ENCODE results near the gene NUP93. TPM values are rescaled to one million over a fixed set of nuclear protein-coding genes. Genes with fewer than 3 reads are reported as not detected.

NUP93 gene
- polyA plus RNA-seq, 2 of the 4 experiments (the other 2 are of a cell fraction) = 87.3 to 91.4 TPM

DNA sequence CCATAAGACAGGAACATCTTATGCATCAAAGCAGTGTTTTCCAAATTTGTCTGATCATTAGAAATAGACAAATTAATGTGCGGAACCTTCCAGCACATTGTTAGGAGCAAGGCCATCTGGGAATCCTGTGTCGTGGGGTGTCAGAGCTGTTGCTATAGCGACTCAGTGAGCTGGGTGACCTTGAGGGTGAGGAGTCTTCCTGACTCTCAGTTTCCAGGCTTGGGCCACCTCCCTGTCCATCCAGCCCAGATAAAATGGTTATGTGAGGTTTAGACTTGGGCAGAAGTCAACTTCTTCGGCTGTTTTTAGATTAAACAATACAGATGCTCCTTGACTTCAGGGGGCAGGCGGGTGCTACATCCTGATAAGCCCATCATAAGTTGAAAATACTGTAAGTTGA, 27.1 kb upstream of the NUP93 start:
- Histone ChIP-seq H3K4me1 (peaks cover 2% of the 10 kb centered on the region; the same call in 1 of the 3 replicates), H3K27ac (no peak overlapping the region)

GRCh38 chr16:56708525-56709442, 21.1 kb upstream of the NUP93 start:
- ChIA-PET CTCF (interaction anchor here (1.0 to 3.2 kb wide), 8 partner anchors 7 to 108 kb away, joined by 3 to 10 read pairs (median 5); no protein-coding TSS in a partner anchor), POLR2A (no interaction called here)
- no peak for TF ChIP-seq FOSL2 (IDR thresholded peaks at IDR 0.05)
- no peak for TF ChIP-seq FOSL2 (CRISPR knock-in tag; IDR thresholded peaks at IDR 0.05)
- TF ChIP-seq RARB (CRISPR knock-in tag; IDR thresholded peaks at IDR 0.05) = no peak
- TF ChIP-seq, protein P1, sequence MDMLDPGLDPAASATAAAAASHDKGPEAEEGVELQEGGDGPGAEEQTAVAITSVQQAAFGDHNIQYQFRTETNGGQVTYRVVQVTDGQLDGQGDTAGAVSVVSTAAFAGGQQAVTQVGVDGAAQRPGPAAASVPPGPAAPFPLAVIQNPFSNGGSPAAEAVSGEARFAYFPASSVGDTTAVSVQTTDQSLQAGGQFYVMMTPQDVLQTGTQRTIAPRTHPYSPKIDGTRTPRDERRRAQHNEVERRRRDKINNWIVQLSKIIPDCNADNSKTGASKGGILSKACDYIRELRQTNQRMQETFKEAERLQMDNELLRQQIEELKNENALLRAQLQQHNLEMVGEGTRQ (IDR thresholded peaks at IDR 0.05) = no peak
- no peak for TF ChIP-seq CBX2 (IDR thresholded peaks at IDR 0.05; ENCODE audit: borderline replicate concordance, low read depth)
- TF ChIP-seq HES2 (IDR thresholded peaks at IDR 0.05) = no peak
- no peak for TF ChIP-seq ZC3H11A (IDR thresholded peaks at IDR 0.05)
- TF ChIP-seq, protein P2, sequence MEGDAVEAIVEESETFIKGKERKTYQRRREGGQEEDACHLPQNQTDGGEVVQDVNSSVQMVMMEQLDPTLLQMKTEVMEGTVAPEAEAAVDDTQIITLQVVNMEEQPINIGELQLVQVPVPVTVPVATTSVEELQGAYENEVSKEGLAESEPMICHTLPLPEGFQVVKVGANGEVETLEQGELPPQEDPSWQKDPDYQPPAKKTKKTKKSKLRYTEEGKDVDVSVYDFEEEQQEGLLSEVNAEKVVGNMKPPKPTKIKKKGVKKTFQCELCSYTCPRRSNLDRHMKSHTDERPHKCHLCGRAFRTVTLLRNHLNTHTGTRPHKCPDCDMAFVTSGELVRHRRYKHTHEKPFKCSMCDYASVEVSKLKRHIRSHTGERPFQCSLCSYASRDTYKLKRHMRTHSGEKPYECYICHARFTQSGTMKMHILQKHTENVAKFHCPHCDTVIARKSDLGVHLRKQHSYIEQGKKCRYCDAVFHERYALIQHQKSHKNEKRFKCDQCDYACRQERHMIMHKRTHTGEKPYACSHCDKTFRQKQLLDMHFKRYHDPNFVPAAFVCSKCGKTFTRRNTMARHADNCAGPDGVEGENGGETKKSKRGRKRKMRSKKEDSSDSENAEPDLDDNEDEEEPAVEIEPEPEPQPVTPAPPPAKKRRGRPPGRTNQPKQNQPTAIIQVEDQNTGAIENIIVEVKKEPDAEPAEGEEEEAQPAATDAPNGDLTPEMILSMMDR (IDR thresholded peaks at IDR 0.05) = no peak
- no peak for TF ChIP-seq HOXB5 (CRISPR knock-in tag; IDR thresholded peaks at IDR 0.05)
- no peak for TF ChIP-seq KDM1A (IDR thresholded peaks at IDR 0.05; ENCODE audit: low read depth)
- no peak for TF ChIP-seq ESRRA (IDR thresholded peaks at IDR 0.05; ENCODE audit: borderline replicate concordance, low read length)
- no peak for TF ChIP-seq ZSCAN20 (CRISPR knock-in tag; IDR thresholded peaks at IDR 0.05)
- no peak for TF ChIP-seq MAX (IDR thresholded peaks at IDR 0.05)
- 74% methylated on average over 12 of the region's 13 CpGs for WGBS (ENCODE audit: missing lambda C conversion rate)
- ATAC-seq = 0 out of 6 replicates have a peak, but pooled peaks of 1 of the 2 experiments have one; percentile 13
- no peak overlapping the region for H3K4me3 ChIP-seq
- FAIRE-seq = no peak
- H3K9me3 ChIP-seq = no peaks in the 10 kb centered on the region
- no peak for DNase-seq (ENCODE audit: low read depth in 1 of 2, low spot score in 1 of 2)
- no peak overlapping the region for H3K4me2 ChIP-seq
- H3K4me1 ChIP-seq = no peaks in the 10 kb centered on the region
- no peak overlapping the region for H3K27ac ChIP-seq

More for the DNA sequence above, 27.1 kb upstream of the NUP93 start:
- TF ChIP-seq HEYL (CRISPR knock-in tag; IDR thresholded peaks at IDR 0.05) (no peak), MAFK (IDR thresholded peaks at IDR 0.05; ENCODE audit: partially characterized antibody) (no peak), CHD4 (IDR thresholded peaks at IDR 0.05; ENCODE audit: borderline replicate concordance) (no peak), ZFP36 (IDR thresholded peaks at IDR 0.05; ENCODE audit: borderline replicate concordance, partially characterized antibody) (no peak), HES2 (IDR thresholded peaks at IDR 0.05) (no peak), ZSCAN20 (CRISPR knock-in tag; IDR thresholded peaks at IDR 0.05) (no peak), HOXA7 (CRISPR knock-in tag; IDR thresholded peaks at IDR 0.05) (no peak), CEBPB (IDR thresholded peaks at IDR 0.05) (no peak), BHLHE40 (IDR thresholded peaks at IDR 0.05; ENCODE audit: low read depth, low read length) (no peak), KDM5A (IDR thresholded peaks at IDR 0.05) (no peak), BCL3 (IDR thresholded peaks at IDR 0.05) (no peak), MAZ (IDR thresholded peaks at IDR 0.05; ENCODE audit: borderline replicate concordance, low read depth, low read length) (no peak), RNF2 (IDR thresholded peaks at IDR 0.05; ENCODE audit: borderline replicate concordance, low read depth) (no peak), FOSL2 (IDR thresholded peaks at IDR 0.05) (no peak), FOSL2 (CRISPR knock-in tag; IDR thresholded peaks at IDR 0.05) (no peak), RARB (CRISPR knock-in tag; IDR thresholded peaks at IDR 0.05) (no peak), RFX5 (IDR thresholded peaks at IDR 0.05) (no peak), HOXB13 (CRISPR knock-in tag; IDR thresholded peaks at IDR 0.05; ENCODE audit: low read depth) (no peak), MYC (IDR thresholded peaks at IDR 0.05; ENCODE audit: borderline replicate concordance, low read length) (no peak)
- TF ChIP-seq, protein P3, sequence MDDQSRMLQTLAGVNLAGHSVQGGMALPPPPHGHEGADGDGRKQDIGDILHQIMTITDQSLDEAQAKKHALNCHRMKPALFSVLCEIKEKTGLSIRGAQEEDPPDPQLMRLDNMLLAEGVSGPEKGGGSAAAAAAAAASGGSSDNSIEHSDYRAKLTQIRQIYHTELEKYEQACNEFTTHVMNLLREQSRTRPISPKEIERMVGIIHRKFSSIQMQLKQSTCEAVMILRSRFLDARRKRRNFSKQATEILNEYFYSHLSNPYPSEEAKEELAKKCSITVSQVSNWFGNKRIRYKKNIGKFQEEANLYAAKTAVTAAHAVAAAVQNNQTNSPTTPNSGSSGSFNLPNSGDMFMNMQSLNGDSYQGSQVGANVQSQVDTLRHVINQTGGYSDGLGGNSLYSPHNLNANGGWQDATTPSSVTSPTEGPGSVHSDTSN (IDR thresholded peaks at IDR 0.05) = no peak
- TF ChIP-seq, protein P1 (IDR thresholded peaks at IDR 0.05) = no peak
- no peak for FAIRE-seq
- POLR2A ChIA-PET = interaction anchor here (1.1 to 2.4 kb wide), 2 partner anchors 20 to 102 kb away, joined by 3 to 17 read pairs; partner anchors contain the start of gene MT1X
- Histone ChIP-seq H3K9me3 (0 out of 3 replicates have a peak, but pooled peaks cover under 1% of the 10 kb centered on the region), H3K4me2 (no peak overlapping the region), H3K4me3 (no peak overlapping the region)
- ATAC-seq = no peak
- DNase-seq (ENCODE audit: low read depth in 1 of 2, low spot score in 1 of 2) = no peak
- WGBS (ENCODE audit: missing lambda C conversion rate) = 69% methylated on average over 5 of the region's 5 CpGs
- CTCF ChIA-PET = interaction anchor here (0.6 to 4.6 kb wide), 42 partner anchors 7 to 478 kb away, joined by 3 to 104 read pairs (median 7); partner anchors contain the start of genes BBS2, MT1A, MT1X and MT2A
